GM12874 (cell line): ENCODE measurements around the gene KMT2D.

Experiments used
- TF ChIP-seq, protein P1 (sequence below): IDR thresholded peaks from 2 replicates; pipeline ENCODE4 v1.5.1; 2011; ENCODE audit warnings: low read depth, mild to moderate bottlenecking, control low read depth, low read length, moderate library complexity; ENCODE audit not compliant: insufficient read depth

The KMT2D gene

GRCh38 chr12:49018261-49019119 is 42.1 kb downstream of the KMT2D start, which contains the start of gene PRKAG1:
Gene PRKAG1, minus strand, starts transcription at chr12:49018776. Its CDS starts 36 bp downstream, at chr12:49018740.
- TF ChIP-seq, protein P1, sequence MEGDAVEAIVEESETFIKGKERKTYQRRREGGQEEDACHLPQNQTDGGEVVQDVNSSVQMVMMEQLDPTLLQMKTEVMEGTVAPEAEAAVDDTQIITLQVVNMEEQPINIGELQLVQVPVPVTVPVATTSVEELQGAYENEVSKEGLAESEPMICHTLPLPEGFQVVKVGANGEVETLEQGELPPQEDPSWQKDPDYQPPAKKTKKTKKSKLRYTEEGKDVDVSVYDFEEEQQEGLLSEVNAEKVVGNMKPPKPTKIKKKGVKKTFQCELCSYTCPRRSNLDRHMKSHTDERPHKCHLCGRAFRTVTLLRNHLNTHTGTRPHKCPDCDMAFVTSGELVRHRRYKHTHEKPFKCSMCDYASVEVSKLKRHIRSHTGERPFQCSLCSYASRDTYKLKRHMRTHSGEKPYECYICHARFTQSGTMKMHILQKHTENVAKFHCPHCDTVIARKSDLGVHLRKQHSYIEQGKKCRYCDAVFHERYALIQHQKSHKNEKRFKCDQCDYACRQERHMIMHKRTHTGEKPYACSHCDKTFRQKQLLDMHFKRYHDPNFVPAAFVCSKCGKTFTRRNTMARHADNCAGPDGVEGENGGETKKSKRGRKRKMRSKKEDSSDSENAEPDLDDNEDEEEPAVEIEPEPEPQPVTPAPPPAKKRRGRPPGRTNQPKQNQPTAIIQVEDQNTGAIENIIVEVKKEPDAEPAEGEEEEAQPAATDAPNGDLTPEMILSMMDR = peak; percentile 69

DNA sequence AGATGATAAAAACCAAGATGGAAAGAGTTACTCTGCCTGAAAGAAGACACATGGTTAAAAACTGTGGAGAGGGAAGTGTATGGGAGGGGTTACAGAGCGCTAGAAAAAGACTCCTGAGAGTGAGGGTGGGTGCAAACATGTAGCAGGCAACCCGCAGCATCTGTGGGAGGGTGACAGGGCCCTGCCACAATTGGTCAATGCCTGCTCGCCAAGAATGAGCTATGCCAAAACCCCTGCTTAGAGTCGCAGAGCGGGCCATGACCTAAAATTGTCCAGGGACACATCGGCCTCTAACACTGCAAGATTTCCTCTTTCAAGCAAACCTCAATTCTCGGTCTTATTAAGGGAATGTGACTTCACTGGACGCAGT is 42.7 kb downstream of the KMT2D start:
- TF ChIP-seq, protein P1 = no peak

DNA sequence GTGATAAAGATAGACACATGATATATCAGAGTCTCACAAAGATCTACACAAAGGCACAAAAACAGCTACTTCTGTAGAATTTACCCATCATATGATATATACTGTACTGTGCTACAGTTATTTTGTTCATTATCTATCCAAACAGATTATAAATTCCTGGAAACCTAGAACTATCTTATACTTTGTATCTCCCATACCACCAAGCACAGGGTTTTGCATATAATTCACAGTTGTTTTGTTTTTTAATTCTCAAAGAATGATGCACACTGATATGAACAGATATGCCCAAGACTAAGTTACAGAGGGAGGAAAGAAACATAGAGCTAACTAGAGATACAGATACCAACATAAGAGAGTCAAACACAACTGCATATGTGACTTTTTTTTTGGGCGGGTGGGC is 45.4 kb downstream of the KMT2D start:
- TF ChIP-seq, protein P1 = no peak

- TF ChIP-seq, protein P1 = no peak
These were observed 46.0 kb downstream of the KMT2D start for GRCh38 chr12:49014547-49014946.

DNA sequence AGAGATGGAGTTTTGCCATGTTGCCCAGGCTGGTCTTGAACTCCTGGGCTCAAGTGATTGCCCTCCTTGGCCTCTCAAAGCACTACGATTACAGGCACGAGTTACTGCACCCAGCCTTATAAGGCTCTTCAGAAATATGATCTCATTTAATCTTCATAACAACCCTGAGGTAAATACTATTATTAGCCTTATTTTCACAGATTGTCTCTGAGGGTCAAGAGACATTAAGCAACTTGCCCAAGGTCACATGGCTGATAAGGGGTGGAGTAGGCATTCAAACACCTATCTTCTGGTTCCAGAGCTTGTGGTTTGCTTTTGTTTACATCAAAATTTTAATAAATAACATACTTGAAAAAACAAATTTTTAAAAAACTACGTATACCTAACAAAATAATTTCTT is 47.2 kb downstream of the KMT2D start:
- TF ChIP-seq, protein P1 = no peak

- TF ChIP-seq, protein P1 = no peak
These were observed 47.9 kb downstream of the KMT2D start for GRCh38 chr12:49012739-49013138.
